NCI-H1105 (cell line): ENCODE results near the gene LYRM2.
A peak's percentile ranks its signal among the peaks of the same experiment; 100 is the strongest.
"Not testable (repeated sequence)": the region's sequence is repeated elsewhere in the genome, so short reads cannot be mapped to it uniquely, and the experiment has no call there.

Experiments used
- DNase-seq: peaks from one replicate; lab custom pipeline; 2025; lab: John Stamatoyannopoulos, UW

The LYRM2 gene

DNA sequence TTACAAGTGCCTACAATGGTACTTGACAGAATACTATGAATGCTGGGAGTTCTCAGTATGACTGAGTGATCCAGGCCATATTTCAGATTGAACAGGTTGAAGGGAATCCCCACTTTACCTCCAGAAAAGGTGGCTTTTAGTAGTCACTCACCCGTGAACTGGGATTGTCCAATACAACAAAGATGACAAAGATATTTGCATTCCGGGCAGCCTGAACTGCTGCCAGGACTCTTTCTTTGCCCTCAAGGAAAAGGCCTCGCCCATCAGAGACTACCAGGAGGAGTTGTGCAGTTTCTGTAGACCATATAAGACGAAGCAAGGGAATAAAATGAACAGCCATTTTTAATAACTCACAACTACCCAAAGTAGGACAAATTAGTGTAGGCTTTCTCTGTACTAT is 6.3 kb upstream of the LYRM2 start:
- DNase-seq = no peak

DNA sequence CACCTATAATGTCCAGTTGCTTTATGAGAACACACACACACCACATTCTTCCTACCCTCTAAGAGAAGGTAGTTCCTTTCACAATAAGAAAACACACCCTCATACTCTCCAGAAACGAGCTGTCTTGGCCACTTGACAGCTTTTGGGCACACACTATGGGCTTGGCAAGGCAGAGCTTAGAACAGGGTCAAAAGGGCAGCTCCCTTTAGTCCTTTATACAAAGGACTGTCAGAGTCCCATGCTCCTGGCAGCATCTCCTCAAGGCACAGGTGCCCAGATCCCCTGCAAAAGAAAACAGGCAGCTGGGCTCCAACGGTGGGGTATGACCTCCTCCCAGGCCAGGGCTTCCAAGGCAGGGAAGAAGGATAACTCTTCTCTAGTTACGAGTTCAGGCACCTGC is 4.9 kb upstream of the LYRM2 start:
- DNase-seq = no peak

DNA sequence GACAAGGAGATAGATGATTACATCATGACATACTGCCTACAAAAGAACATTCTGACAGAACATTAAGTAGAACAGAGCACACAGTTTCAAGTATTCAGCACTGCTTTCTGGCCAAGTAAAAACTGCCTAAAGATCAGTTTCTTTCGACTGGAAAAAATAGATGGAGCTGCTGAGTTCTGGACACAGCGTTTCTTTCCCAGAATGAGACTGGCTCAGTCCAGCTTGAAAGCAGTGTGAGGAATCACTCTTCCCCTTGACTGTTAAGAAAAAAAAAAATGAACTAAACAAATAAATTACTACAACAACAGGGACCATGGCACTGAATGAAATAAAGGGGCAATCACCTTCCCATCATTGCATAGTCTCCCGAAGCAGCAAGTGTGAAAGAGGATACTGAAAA is 4.4 kb upstream of the LYRM2 start:
- DNase-seq = no peak

DNA sequence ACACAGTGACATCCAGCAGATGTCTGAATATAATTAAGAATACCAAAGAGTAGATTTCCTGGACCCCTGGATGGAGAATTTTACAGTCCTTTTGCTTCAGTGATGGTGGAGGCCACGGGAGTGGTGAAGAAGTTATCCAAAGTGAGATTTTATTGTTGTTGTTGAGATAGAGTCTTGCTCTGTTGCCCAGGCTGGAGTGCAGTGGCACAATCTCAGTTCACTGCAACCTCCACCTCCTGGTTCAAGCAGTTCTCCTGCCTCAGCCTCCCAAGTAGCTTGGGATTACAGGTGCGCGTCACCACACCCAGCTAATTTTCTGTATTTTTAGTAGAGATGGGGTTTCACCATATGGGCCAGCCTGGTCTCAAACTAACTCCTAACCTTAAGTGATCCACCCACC is 3.0 kb upstream of the LYRM2 start:
- DNase-seq = not testable (repeated sequence)

DNA sequence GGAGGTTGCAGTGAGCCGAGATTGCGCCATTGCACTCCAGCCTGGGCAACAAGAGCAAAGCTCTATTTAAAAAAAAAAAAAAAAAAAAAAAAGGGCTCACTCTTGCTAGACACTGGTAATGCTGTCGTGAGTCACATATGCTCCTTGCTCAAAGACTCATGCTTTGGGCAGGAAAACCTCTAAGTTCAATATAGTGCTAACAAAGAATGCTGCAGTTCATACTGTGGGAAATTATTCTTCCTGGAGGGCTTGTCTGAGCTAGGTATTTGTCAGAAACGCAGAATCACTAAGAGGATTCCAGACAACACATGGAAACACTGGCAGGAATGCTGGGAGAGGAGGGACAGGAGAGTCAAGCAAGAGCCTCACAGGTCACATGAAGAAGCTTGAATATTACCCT is 2.3 kb upstream of the LYRM2 start:
- no peak for DNase-seq

DNA sequence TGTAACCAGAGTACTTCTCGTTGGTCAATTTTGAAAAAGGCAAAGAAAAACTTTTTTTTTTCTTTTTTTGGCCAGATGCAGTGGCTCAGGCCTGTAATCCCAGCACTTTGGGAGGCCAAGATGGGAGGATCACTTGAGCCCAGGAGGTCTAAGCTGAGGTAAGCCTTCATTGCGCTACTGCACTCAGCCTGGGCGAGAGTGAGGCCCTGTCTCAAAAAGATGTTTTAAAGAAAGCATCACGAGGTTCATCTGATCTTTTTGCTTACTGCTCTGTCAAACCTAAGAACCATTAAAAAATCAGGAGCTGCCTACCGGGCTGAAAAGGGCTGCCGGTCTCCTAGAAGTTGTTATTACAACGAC is 607 bp downstream of the LYRM2 start:
- no peak for DNase-seq

DNA sequence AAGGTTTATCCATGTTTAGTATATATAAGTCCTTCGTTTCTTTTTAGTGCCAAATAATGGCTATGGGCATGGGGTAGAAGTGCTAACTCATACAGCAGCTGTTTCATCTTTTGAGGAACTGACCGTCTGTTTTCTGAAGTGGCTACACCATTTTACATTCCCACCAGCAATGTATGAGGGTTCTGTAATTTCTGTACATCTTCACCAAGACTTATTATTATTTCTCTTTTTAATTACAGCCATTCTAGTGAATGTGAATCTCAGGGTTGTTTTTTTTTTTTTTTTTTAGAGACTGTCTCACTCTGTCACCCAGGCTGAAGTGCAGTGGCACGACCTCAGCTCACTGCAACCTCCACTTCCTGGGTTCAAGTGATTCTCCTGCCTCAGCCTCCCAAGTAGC is 2.1 kb downstream of the LYRM2 start:
- not testable (repeated sequence) for DNase-seq

DNA sequence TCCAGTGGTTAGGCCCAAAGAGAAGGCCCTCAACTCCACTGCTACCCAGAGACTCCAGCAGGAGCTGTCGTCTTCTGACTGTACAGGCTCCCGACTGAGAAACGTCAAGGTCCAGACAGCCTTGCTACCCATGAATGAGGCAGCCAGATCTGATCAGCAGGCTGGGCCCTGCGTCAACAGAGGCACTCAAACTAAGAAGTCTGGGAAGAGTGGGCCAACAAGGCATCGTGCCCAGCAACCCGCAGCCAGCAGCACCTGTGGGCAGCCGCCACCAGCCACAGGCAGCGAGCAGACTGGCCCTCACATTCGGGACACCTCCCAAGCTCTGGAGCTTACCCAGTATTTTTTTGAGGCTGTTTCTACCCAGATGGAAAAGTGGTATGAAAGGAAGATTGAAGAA is 8.1 kb downstream of the LYRM2 start:
- no peak for DNase-seq

DNA sequence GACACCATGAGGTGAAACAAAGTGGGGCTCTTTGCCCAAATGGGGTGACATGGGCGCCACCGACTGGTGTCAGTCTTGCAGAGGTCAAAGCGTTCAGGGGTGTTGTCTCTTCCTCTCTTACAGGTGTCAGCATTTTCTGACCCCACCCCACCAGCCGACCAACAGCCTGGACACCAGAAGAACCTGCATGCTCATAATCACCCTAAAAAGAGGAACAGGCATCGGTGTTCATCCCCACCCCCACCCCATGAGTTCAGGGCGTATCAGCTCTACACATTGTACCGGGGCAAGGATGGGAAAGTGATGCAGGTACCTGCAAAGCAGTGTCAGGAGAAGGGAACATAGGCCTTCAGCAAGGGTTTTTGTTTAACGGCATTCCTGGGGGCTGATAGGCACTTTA is 14.8 kb downstream of the LYRM2 start:
- DNase-seq = no peak

DNA sequence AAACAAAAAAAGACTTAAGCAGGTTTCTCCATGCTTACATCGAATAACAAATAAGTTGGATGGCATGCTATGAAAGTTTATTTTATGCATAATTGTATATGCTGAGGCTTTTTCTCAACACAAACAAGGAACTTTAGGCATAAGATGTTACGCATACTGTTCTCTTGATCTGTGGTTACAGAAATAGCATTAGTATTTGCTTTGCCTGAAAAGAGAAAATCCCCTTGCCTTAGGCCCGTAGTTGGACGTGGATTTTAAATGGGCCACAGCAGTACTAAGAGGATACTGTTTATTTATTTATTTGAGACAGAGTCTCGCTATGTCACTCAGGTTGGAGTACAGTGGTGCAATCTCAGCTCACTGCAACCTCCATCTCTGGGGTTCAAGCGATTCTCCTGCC is 19.0 kb downstream of the LYRM2 start:
- no peak for DNase-seq

DNA sequence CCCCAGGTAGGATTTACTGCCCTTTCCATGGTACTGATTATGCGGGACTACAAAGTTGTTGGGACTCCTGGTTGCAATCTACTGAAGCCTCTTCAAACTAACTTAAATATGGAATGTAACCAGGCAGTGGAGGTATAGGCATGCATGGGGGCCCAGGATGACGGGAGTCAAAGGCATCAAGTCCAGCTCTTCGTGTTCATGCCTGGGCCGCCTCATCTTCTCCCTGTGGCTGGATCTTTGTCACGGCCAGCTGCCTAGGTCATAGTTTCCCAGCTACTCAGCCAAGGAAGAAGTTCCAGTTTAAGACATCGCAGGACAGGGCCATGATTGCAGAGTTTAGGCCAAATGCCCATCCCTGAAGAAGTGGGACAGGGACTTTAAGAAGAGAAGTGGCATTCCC is 20.5 kb downstream of the LYRM2 start:
- no peak for DNase-seq

DNA sequence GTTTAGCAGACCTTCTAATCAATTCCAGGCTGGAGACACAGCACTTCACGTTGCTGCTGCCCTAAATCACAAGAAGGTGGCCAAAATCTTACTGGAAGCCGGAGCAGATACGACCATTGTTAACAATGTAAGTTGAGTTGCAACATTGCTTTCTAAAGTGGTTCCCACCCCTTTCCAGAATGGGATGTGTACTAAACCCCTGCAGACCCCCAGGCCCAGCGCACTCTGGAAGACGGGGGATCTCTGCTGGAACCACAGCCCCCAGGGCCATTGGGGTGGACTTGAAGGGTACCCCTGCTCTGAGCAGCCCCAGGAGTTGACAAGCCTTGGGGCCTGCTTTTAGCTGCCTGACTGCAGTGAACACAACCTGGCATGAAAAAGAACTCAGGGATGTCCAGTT is 22.0 kb downstream of the LYRM2 start:
- DNase-seq = no peak

DNA sequence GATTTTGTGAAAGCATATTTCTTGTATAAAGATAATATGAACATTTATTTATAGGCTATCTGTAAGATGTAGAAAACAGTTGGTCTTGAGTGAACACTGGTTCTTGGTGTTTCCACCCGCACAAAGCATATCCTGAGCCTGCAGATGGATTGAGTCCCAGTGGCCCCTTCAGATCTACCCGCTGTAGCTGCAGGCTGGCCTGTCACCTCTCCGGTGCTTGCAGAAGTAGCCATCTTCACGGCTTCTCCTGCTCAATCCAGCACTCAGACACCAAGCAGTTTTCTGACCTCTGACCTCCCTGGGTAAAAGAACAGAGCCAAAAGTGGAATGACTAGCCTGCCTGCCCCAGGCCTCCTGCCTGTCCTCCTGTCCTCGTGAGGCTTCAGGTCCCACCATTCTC is 22.7 kb downstream of the LYRM2 start:
- no peak for DNase-seq

DNA sequence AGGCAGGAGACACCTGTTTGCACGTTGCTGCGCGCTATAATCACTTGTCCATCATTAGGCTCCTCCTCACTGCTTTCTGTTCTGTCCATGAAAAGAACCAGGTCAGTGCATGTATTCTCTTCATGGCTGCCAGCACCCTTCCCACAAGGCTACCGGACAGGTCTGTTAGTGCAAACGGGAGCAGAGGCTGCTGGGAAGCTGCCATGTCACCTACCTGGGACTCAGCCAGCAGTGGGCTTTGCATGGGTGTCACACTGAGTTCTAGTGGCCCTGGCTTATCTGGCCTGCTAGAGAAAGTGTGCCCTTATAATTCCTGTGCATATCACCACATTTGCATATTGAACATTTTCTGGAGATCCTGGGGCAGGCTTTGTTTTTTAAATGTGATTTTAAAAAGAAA is 24.8 kb downstream of the LYRM2 start:
- DNase-seq = no peak

DNA sequence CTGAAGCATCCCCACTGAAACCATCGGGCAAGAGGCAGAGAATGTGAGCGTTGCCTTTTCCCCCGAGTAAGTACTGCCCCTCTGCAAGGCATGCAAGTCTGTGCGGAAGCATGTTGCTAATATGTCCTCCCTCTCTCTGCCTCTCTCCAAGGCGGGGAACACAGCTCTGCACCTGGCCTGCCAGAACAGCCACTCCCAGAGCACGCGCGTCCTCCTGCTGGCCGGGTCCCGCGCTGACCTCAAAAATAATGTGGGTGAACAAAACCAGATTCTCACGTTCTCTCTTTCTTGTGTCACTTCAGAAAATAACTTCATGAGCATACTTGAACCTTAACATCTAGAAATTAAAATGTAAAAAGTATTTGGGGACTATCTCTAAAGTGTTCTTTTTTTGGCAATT is 26.4 kb downstream of the LYRM2 start:
- DNase-seq = no peak

DNA sequence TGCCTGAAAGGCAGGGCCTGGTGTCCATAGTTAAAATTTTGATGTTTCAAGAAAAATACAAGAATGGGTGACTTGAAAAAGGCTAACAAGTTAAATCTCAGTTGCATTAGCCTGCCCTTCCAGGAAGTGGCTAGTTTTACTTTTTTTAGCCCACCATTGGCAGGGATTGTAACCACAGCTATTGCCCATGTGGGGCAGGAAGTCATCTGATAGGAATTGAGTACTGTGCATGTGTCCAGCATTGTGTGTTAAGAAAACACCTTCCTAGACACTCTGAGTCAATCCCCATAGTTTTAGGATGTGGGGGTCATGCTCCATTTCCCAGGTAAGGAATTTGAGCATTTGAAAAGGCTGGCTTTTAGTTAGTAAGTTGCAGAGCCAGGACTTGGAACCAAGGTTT is 26.9 kb downstream of the LYRM2 start:
- no peak for DNase-seq

DNA sequence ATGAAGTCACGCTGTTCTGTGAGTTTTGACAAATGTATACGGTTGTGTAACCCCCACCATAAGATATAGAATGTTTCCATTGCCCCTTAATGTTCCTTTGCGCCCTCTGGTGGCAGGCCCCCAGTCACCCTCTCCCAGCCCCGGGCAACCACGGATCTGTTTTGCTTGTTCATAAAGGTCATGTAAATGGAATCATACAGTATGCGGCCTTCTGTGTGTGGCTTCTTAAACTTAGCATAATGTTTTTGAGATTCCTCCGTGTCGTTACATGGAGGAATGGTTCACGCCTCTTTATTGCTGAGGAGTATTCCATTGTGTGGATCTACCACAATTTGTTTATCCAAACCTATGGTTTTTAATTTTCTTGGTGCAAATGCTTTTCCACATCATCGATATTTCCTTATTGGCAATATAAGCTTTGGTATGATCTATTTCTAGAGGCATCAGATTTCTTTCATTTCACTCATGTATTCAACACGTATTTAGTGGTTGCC is 28.4 kb downstream of the LYRM2 start:
- DNase-seq = peak; percentile 23

DNA sequence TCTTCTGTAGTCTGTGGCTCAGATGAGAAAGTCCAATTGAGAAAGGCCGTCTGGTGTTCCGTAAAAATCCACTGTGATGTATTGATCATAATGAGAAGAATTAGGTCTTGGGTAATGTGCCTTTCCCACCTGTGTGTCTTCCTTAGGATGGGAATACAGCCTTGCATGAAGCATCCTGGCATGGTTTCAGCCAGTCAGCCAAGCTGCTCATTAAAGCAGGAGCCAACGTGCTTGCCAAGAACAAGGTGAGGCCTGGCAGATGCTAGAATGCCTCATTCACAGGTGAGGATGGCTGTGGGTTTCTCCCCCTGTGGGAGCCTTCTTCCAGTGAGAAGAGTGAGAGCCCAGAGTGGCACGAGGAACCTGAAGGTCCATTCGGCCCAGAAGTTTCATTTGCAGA is 32.7 kb downstream of the LYRM2 start:
- DNase-seq = peak; percentile 13

DNA sequence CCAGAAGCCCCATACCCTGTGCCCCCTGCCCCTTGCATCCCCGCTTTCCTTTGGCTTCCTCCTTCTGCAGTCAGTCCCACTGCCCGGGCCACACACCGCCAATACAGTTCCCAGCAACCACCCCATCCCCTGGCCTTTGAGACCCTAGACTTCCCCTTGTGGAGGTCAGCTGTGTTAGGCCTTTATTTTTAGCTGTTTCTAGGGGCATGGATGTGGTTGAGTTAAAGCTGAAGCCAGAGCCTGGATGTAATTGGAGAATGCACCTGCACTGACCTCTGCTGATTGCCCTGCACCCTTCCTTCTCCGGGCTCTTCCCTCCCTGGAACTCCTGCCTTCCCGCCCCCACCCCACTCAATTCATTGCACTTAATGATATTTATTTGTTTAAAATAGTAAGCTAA is 33.9 kb downstream of the LYRM2 start:
- DNase-seq = no peak

DNA sequence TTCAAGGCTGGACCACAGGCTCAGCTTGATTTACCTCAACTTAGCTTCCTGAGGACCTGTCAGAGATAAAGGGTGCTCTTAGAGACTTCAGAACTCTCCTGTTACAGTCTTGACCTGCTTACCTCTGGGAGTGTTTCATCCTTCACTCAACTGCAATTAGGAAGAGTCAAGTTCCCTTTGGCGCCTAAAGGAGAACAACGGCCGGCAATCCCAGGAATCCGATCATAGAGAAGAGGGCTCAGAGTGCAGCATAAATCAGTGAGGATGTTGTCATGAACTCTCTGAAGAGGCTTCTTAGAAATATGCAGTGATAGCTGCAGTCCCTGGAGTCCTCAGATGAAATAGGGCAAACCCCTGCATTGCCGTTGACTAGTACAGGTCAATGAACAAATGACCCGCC is 36.4 kb downstream of the LYRM2 start:
- no peak for DNase-seq

DNA sequence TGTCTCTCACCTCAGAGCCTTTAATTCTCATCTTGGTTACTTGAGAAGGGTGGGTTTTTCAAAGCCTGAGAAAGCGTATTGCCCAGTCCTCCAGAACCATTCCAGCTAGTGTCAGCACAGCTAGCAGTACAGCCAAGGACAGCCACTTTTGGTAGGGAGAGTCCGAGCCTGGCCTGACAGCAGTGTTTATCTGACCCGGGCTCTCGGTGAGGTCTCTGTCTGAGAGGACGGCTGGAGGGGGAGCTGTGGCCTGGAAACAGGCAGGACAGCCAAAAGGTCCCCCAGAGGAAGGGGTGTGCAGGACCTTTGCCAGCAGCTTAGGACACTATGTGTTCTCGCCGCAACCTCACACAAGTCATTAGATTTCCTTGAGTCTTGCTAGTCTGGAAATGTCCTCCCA is 38.8 kb downstream of the LYRM2 start:
- DNase-seq = no peak

DNA sequence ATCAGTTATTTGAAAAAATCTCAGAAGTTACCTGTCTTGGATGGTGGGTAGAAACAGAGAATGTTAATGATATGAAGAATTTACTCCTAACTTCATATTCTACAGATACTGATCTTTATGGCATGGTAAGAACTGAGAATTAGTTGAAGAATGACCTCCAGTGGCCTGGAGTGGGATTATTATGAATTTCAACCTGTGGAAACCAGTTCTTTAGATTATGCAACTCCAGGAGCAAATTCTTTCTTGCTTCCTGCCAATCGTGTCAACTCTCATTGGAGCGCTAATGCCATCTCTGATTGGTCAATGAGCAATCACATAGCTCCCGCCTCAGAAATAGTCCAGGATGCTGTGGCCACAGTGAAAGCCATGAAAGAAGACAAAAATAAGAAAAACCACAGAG is 40.6 kb downstream of the LYRM2 start:
- no peak for DNase-seq

DNA sequence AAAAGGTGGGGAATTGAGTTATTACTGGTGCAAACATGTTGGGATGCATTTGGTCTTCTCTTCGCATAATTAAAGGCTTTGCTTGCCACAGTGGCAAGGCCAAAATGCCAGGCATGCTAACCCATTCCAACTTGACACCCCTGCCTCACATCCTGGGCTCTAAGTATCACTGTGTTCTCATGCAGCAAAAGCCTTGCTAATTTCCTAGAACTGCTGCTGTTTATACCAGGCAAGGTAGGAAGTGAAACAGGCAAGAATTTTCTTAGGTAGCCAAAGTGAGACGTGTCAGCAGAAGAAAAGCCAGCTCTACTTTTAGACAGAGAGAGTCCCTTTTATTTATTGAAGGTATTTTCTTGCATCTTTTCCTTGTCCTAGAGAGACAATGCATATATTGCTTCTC is 41.2 kb downstream of the LYRM2 start:
- DNase-seq = no peak

DNA sequence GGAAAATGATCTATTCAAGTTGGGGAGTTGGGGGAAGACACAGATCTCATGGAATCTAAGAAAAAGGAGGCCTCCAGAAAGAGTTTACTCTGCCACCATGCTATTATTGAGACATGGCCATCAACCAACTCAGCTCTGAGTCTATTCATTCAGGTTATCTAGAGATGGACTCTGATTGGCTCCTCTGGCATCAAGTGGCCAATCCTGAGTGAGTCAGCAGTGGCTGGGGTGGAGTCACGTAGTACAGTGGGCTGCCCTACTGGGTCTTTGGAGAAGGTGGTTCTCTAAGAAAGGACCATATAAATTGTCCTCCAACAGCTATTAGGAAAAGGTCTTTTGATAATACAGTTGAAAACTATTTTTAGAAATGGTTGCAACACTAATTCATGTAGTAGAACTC is 42.1 kb downstream of the LYRM2 start:
- no peak for DNase-seq

DNA sequence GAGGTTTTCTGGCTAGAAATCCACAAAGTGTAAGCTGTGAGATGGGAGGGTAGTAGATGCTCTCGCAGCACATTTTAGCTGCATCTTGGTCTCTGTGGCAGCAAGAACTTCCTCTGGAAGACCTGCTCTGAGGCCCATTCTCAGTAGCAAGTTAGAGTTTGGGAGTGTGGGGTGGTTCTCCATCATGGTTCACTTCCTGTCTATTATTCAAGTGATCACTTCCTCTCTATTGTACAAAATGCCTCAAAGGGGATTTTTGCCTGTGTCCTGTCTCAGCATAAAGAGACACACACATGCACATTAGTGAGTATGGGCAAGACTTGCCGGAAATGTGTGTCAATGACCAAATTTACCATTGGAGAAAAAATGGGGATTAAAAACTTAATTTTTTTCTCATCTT is 42.5 kb downstream of the LYRM2 start:
- DNase-seq = no peak
